ENCODE results near the gene RAPGEF5. TPM values are rescaled to one million over a fixed set of nuclear protein-coding genes. Genes with fewer than 3 reads are reported as not detected.

RAPGEF5 gene
- total RNA-seq, 1 donor from 2014 or later, result 2.3 TPM

GRCh38 chr7:22189741-22190140 lies 167.2 kb downstream of the RAPGEF5 start:
- DNase-seq (ENCODE audit: low read depth), result no peak

- no peak for DNase-seq (ENCODE audit: low read depth)
Observed at GRCh38 chr7:22189230-22189629, 167.7 kb downstream of the RAPGEF5 start.

GRCh38 chr7:22187691-22188348 lies 169.1 kb downstream of the RAPGEF5 start:
- no peak for DNase-seq (ENCODE audit: low read depth)

DNA sequence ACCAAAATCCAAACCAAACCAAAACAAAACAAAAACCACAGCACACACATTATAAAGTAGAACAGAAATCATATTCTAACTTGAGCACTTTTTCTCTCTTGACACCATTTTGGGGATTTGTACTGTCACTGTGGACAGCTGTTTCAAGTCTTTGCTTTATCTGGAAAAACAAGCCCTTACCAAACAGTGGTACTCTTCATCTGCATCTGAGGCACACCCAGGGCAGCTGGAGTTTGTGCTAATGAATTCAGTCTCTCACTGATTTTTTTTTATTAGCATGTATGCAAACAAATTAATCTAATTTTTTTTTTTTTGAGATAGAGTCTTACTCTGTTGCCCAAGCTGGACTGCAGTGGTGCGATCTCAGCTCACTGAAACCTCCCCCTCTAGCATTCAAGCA lies 171.4 kb downstream of the RAPGEF5 start:
- no peak for DNase-seq (ENCODE audit: low read depth)

DNA sequence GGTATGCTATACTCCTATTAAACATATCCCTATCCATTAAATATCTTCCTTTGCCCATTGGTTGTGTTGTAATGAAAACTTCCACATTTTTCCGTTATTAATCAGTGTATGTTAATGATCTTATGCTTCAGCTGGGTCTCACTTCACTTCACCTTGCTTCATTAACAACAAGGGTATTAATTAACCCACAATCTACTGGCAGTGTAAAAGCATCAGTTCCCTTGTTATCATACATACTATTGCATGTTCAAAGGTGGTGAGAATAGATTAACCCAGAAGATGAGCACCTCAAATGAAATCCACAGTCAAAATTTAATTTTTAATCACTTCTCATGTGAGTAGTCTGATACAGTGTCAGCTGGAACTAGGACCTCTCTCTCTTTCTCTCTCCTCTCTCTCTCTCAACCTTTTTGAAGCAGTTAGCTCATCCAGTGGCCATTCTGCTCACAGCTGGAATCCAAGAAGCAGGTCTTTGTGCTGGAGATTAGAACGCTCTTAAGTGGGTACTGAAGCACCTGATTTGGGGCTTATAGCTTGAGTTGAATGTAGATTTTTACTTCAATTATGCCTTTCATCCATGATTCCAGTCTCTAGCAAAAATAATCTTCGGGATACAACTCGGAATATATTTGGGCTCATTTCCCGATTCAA lies 172.3 kb downstream of the RAPGEF5 start:
- DNase-seq (ENCODE audit: low read depth), result peak; percentile 15

DNA sequence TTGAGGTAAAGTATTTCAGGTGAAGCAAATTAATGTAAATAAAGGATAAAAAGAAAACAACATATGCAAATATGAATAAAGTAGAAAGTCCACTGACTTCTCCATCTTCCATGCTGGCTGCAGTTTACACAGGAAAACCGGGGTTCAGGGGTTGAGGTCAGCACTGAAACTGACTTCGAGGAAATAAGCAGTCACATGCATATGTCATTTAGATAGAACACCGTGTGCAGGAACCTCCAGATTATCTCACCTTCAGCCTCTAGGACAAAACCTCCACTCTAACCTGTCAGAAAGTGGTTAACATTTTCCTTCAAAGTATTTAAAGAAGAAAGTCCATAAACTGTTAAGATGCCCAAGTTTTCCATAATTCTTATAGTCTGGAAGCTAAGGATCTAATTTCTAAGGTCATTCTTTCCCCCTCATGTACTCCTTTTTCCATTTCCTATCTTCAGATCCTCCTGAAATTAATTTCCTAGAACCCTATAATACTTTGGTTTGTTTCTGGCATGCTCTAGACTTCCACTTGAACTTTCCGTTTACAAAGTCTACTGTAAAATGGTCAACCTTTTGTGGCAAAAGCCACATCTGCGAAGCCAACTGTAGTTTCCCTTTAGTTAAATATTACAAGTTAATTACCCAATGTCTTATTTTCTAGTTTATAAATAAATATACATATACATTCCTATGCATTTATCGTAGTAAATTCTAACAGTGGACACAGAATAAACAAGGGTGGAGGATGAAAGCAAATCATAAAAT lies 173.3 kb downstream of the RAPGEF5 start:
- DNase-seq (ENCODE audit: low read depth), result no peak

GRCh38 chr7:22182149-22182548 lies 174.8 kb downstream of the RAPGEF5 start:
- DNase-seq (ENCODE audit: low read depth), result no peak

GRCh38 chr7:22181663-22182062 lies 175.3 kb downstream of the RAPGEF5 start:
- DNase-seq (ENCODE audit: low read depth), result no peak

DNA sequence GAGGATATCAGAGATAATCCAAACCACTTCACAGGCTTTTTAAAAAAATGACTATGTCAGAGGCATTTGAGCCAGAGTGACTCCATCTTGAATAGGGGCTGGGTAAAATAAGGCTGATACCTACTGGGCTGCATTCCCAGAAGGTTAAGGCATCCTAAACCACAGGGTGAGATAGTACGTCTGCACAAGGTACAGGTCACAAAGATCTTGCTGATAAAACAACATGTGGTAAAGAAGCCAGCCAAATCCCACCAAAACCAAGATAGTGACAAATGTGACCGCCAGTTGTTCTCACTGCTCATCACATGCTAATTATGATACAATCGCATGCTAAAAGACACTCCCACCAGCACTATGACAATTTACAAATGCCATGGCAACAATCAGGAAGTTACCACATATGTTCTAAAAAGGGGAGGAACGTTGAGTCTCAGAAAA lies 177.5 kb downstream of the RAPGEF5 start:
- no peak for DNase-seq (ENCODE audit: low read depth)

- no peak for DNase-seq (ENCODE audit: low read depth)
Observed at GRCh38 chr7:22178735-22179134, 178.2 kb downstream of the RAPGEF5 start.

GRCh38 chr7:22176791-22177412 lies 180.1 kb downstream of the RAPGEF5 start:
- DNase-seq (ENCODE audit: low read depth), result no peak

DNA sequence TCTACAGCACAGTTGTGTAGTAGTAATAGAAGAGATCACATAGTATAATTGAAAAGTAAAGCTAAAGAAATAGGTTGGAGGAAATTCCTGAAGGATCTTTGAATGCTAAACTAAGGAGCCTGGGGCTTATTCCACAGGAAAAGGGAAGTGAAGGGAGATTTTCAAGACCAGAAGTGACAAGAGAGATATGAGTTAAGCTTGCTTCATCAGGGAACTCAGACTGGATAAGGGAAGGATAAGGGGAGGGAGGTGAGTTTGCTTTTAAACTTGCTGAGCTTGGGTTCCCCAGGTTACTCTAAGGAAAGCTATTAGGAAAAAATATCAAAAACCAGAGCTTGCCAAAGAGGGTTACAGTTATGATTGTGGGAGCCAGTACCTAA lies 182.4 kb downstream of the RAPGEF5 start:
- DNase-seq (ENCODE audit: low read depth), result no peak

GRCh38 chr7:22173685-22174573 lies 183.0 kb downstream of the RAPGEF5 start:
- no peak for DNase-seq (ENCODE audit: low read depth)

- DNase-seq (ENCODE audit: low read depth), result no peak
Observed at GRCh38 chr7:22168129-22168634, 188.8 kb downstream of the RAPGEF5 start.

- DNase-seq (ENCODE audit: low read depth), result no peak
Observed at GRCh38 chr7:22167482-22167881, 189.5 kb downstream of the RAPGEF5 start.

GRCh38 chr7:22166928-22167327 lies 190.0 kb downstream of the RAPGEF5 start:
- no peak for DNase-seq (ENCODE audit: low read depth)

GRCh38 chr7:22159341-22159740 lies 197.6 kb downstream of the RAPGEF5 start:
- no peak for DNase-seq (ENCODE audit: low read depth)

GRCh38 chr7:22157552-22157951 lies 199.4 kb downstream of the RAPGEF5 start:
- DNase-seq (ENCODE audit: low read depth), result no peak

GRCh38 chr7:22156205-22156604 lies 200.7 kb downstream of the RAPGEF5 start:
- peak; percentile 59 for DNase-seq (ENCODE audit: low read depth)

GRCh38 chr7:22154143-22154529 lies 202.8 kb downstream of the RAPGEF5 start:
- DNase-seq (ENCODE audit: low read depth), result no peak

- no peak for DNase-seq (ENCODE audit: low read depth)
Observed at GRCh38 chr7:22153432-22154142, 203.4 kb downstream of the RAPGEF5 start.
